Stomach (tissue), 9 donors: Measurements from ENCODE around the gene PRKAG1. TPM values are rescaled to one million over a fixed set of nuclear protein-coding genes. Genes with fewer than 3 reads are reported as not detected.
A peak's percentile ranks its signal among the peaks of the same experiment; 100 is the strongest.

Experiments
- DNase-seq, 2 donors: peaks; one replicate each; pipeline versions ENCODE4 v3.0.0 to v3.0.0-alpha.2; 2013 to 2019
- H3K27ac ChIP-seq, 5 donors: fragments of 200-600 bp in 4 of 5; sonication (generic) in 4 of 5; one replicate each; pipeline ENCODE4 v1.5.1; 2013 to 2019; ENCODE audit warnings: mild to moderate bottlenecking in 1 of 5, moderate library complexity in 1 of 5
- H3K27me3 ChIP-seq, 3 donors: fragments of 200-600 bp; sonication (generic); one replicate each; pipeline ENCODE4 v1.5.1; 2017 to 2019; ENCODE audit warnings: mixed run types in 1 of 3
- H3K36me3 ChIP-seq, 4 donors: fragments of 200-600 bp; sonication (generic); 1 replicate in 3 of 4; 2 replicates in 1 of 4; pipeline ENCODE4 v1.5.1; 2016 to 2019
- H3K4me1 ChIP-seq, 4 donors: fragments of 200-600 bp; sonication (generic); one replicate each; pipeline ENCODE4 v1.5.1; 2016 to 2019
- H3K4me3 ChIP-seq, 4 donors: fragments of 200-600 bp; sonication (generic) in 3 of 4; one replicate each; pipeline ENCODE4 v1.5.1; 2016 to 2019; ENCODE audit warnings: mild to moderate bottlenecking in 1 of 4
- H3K9me3 ChIP-seq, 4 donors: fragments of 200-600 bp; sonication (generic); one replicate each; pipeline ENCODE4 v1.5.1; 2016 to 2019
- CTCF ChIP-seq, 7 experiments: fragments of 450-650 bp in 4 of 7; fragments of 200-600 bp in 3 of 7; sonication (generic) in 3 of 7; IDR thresholded peaks; one replicate each; pipeline ENCODE4 v1.5.1; 2016 to 2019; ENCODE audit warnings: antibody characterized with exemption in 7 of 7, control low read depth in 2 of 7, mild to moderate bottlenecking in 1 of 7
- EP300 ChIP-seq: sonication (generic); formaldehyde crosslinking; IDR thresholded peaks from one replicate; pipeline ENCODE4 v1.6.1; 2017; ENCODE audit warnings: antibody characterized with exemption
- POLR2A ChIP-seq, 4 donors: fragments of 450-650 bp; IDR thresholded peaks; one replicate each; pipeline ENCODE4 v1.6.1; 2016; ENCODE audit warnings: antibody characterized with exemption in 4 of 4, control low read depth in 2 of 4, mild to moderate bottlenecking in 1 of 4, moderate library complexity in 1 of 4
- POLR2AphosphoS5 ChIP-seq, 3 donors: sonication (generic); formaldehyde crosslinking; IDR thresholded peaks; one replicate each; pipeline ENCODE4 v1.6.1; 2016; ENCODE audit warnings: antibody characterized with exemption in 3 of 3
- WGBS, 5 donors: extraction: QIAGEN DNeasy Blood & Tissue Kit in 3 of 5; methylation state at CpG; one replicate each; pipeline versions ENCODE4 v1.1.5 to v1.1.7; 2013 to 2018; 5-methylcytosine and 5-hydroxymethylcytosine counted together
- intact Hi-C: fragments of 100-400 bp; cut with DNase I; formaldehyde crosslinking; loops from one replicate; pipeline ENCODE4 v1.15.1; 2023; ENCODE audit warnings: low total_unique reads
- polyA plus RNA-seq, 3 donors: library from polyadenylated mRNA; stranded (reverse); fragments of 200-250 nt; gene quantifications; one replicate each; pipeline ENCODE4 v1.2.3, GENCODE V29; 2013
- total RNA-seq, 5 donors: library from RNA; depleted of rRNA; stranded (reverse); fragments of >200 nt; gene quantifications; one replicate each; pipeline versions ENCODE4 v1.1.0 to v1.2.3, GENCODE V29; 2014 to 2016
- donor health status: healthy with polysubstance abuse.
- donor health status: Bipolar disorder and iron deficiency.
- donor health status: healthy.

PRKAG1 gene
- total and polyA plus RNA-seq, 8 donors, result 5.8 to 68.7 (median 43.2) TPM

- Histone ChIP-seq H3K4me3 (peak overlapping the region; percentile 72 to 79 (median 76)), H3K4me1 (peaks cover 12 to 37% (median 27%) of the 10 kb centered on the region in 4 donors), H3K27me3 (no peaks in the 10 kb centered on the region), H3K9me3 (no peaks in the 10 kb centered on the region), H3K36me3 (peaks cover 33 to 43% (median 42%) of the 10 kb centered on the region in 4 donors), H3K27ac (peak overlapping the region; percentile 62 to 98 (median 93))
- DNase-seq, result peak in 1 of 2 donors; percentile 68
- TF ChIP-seq EP300, result no peak
- TF ChIP-seq CTCF (IDR thresholded peaks at IDR 0.05), result no peak
- TF ChIP-seq POLR2A (IDR thresholded peaks at IDR 0.05), result no peak
- TF ChIP-seq POLR2AphosphoS5 (IDR thresholded peaks at IDR 0.05), result no peak
- WGBS, 5 donors, result 50 to 71% (median 66%) methylated on average over 10 of the region's 10 CpGs
- intact Hi-C loops, result no loop called here
These were observed 1.1 kb upstream of the PRKAG1 start for GRCh38 chr12:49019443-49020324.

GRCh38 chr12:49019120-49019430 lies 499 bp upstream of the PRKAG1 start:
- TF ChIP-seq EP300 (no peak), POLR2AphosphoS5 (IDR thresholded peaks at IDR 0.05) (no peak)
- WGBS, 5 donors, result 3 to 9% (median 4%) methylated on average over 8 of the region's 8 CpGs
- Histone ChIP-seq H3K27me3 (no peaks in the 10 kb centered on the region), H3K9me3 (no peaks in the 10 kb centered on the region), H3K36me3 (peaks cover 27 to 36% (median 36%) of the 10 kb centered on the region in 4 donors), H3K4me3 (peak overlapping the region; percentile 72 to 79 (median 76)), H3K4me1 (peaks cover 12 to 37% (median 27%) of the 10 kb centered on the region in 4 donors), H3K27ac (peak overlapping the region; percentile 83 to 98 (median 93))
- DNase-seq, result no peak
- intact Hi-C loops, result no loop called here

- 0 to 2% (median 1%) methylated on average over 8 of the region's 8 CpGs for WGBS, 5 donors
- Histone ChIP-seq H3K27ac (peak overlapping the region; percentile 83 to 98 (median 93)), H3K27me3 (no peaks in the 10 kb centered on the region), H3K4me1 (peaks cover 12 to 37% (median 27%) of the 10 kb centered on the region in 4 donors), H3K4me3 (peak overlapping the region; percentile 72 to 79 (median 76)), H3K36me3 (peaks cover 23 to 31% (median 27%) of the 10 kb centered on the region in 4 donors), H3K9me3 (no peaks in the 10 kb centered on the region)
- no peak for DNase-seq
- intact Hi-C loops, result no loop called here
- TF ChIP-seq CTCF (IDR thresholded peaks at IDR 0.05), result peak in 1 of 7 experiments; percentile 15
- TF ChIP-seq POLR2AphosphoS5 (IDR thresholded peaks at IDR 0.05), result no peak
- TF ChIP-seq POLR2A (IDR thresholded peaks at IDR 0.05), result no peak
- no peak for TF ChIP-seq EP300
These were observed 700 bp downstream of the PRKAG1 start for GRCh38 chr12:49017891-49018260.

- 94 to 100% (median 96%) methylated on average over 1 of the region's 1 CpG for WGBS, 5 donors
- intact Hi-C loops, result no loop called here
- H3K4me1 ChIP-seq, result peaks cover 12 to 37% (median 25%) of the 10 kb centered on the region in 4 donors
These were observed 3.4 kb downstream of the PRKAG1 start for GRCh38 chr12:49015196-49015595.

More at GRCh38 chr12:49015196-49015595, 3.4 kb downstream of the PRKAG1 start:
- no peak for TF ChIP-seq POLR2A (IDR thresholded peaks at IDR 0.05)
- no peak for TF ChIP-seq CTCF (IDR thresholded peaks at IDR 0.05)
- TF ChIP-seq EP300, result no peak
- TF ChIP-seq POLR2AphosphoS5 (IDR thresholded peaks at IDR 0.05), result no peak
- Histone ChIP-seq H3K9me3 (no peaks in the 10 kb centered on the region), H3K36me3 (peaks cover 15 to 33% (median 30%) of the 10 kb centered on the region in 4 donors), H3K27me3 (no peaks in the 10 kb centered on the region), H3K4me3 (no peak overlapping the region), H3K27ac (no peak overlapping the region)
- DNase-seq, result no peak
